NOMO-1 treated with dmso at 0.1 percent for 144 hours (cell line): Measurements from ENCODE around the gene LCN10.
"Not testable (repeated sequence)": the region's sequence is repeated elsewhere in the genome, so short reads cannot be mapped to it uniquely, and the experiment has no call there.

Experiments
- DNase-seq: peaks from one replicate; lab custom pipeline; 2025; ENCODE audit not compliant: unreplicated experiment; lab: John Stamatoyannopoulos, UW

Gene LCN10

GRCh38 chr9:136773386-136774044 lies 30.8 kb upstream of the LCN10 start:
- peak; percentile 29 for DNase-seq

- no peak for DNase-seq
Measured at GRCh38 chr9:136771907-136772415, 29.2 kb upstream of the LCN10 start.

- no peak for DNase-seq
Measured at GRCh38 chr9:136769710-136770191, 27.0 kb upstream of the LCN10 start.

GRCh38 chr9:136766410-136767120 lies 23.8 kb upstream of the LCN10 start:
- not testable (repeated sequence) for DNase-seq

GRCh38 chr9:136765745-136766409 lies 23.1 kb upstream of the LCN10 start:
- DNase-seq: not testable (repeated sequence)

- no peak for DNase-seq
Measured at GRCh38 chr9:136765041-136765440, 22.3 kb upstream of the LCN10 start.

GRCh38 chr9:136764301-136764891 lies 21.7 kb upstream of the LCN10 start, which contains the start of gene LCN15:
TSS of gene LCN15 (minus strand) at chr9:136764518. CDS start at chr9:136764488, 30 bp downstream.
- DNase-seq: no peak

- no peak for DNase-seq
Measured at GRCh38 chr9:136763649-136764035, 20.9 kb upstream of the LCN10 start.

GRCh38 chr9:136762915-136763648 lies 20.3 kb upstream of the LCN10 start:
- DNase-seq: no peak

- no peak for DNase-seq
Measured at GRCh38 chr9:136762221-136762691, 19.5 kb upstream of the LCN10 start.

GRCh38 chr9:136761545-136761981 lies 18.8 kb upstream of the LCN10 start:
- no peak for DNase-seq

GRCh38 chr9:136760834-136761544 lies 18.2 kb upstream of the LCN10 start:
- peak; percentile 66 for DNase-seq

- DNase-seq: no peak
Measured at GRCh38 chr9:136760424-136760823, 17.7 kb upstream of the LCN10 start.

- no peak for DNase-seq
Measured at GRCh38 chr9:136759436-136760325, 16.9 kb upstream of the LCN10 start.

- no peak for DNase-seq
Measured at GRCh38 chr9:136759001-136759400, 16.3 kb upstream of the LCN10 start.

- DNase-seq: no peak
Measured at GRCh38 chr9:136757751-136758140, 15.0 kb upstream of the LCN10 start.

GRCh38 chr9:136757328-136757727 lies 14.6 kb upstream of the LCN10 start:
- no peak for DNase-seq

GRCh38 chr9:136756836-136757235 lies 14.1 kb upstream of the LCN10 start:
- DNase-seq: no peak

- DNase-seq: no peak
Measured at GRCh38 chr9:136756134-136756438, 13.3 kb upstream of the LCN10 start.
